ENCODE data around the gene MYOM1.

- TF ChIP-seq CTCF (conservative IDR thresholded peaks at IDR 0.05) (no peak), ZFX (IDR thresholded peaks at IDR 0.05) (no peak)
Observed at GRCh38 chr18:3248658-3249359, 29.0 kb upstream of the MYOM1 start.
